Measurements from ENCODE around the gene SMOC2. TPM values are rescaled to one million over a fixed set of nuclear protein-coding genes. Genes with fewer than 3 reads are reported as not detected.
"Not testable (repeated sequence)": the region's sequence is repeated elsewhere in the genome, so short reads cannot be mapped to it uniquely, and the experiment has no call there.

Gene SMOC2
- total RNA-seq, 1 donor from 2014 or later = not detected

GRCh38 chr6:168537540-168537884 is 96.5 kb downstream of the SMOC2 start:
- Mint-ChIP-seq H3K27ac (ENCODE audit: unreplicated experiment) (no peak overlapping the region), H3K9me3 (ENCODE audit: unreplicated experiment) (no peaks in the 10 kb centered on the region), H3K4me3 (ENCODE audit: unreplicated experiment) (no peak overlapping the region), H3K27me3 (ENCODE audit: unreplicated experiment) (peaks cover 6% of the 10 kb centered on the region), H3K36me3 (ENCODE audit: low read depth, unreplicated experiment) (no peaks in the 10 kb centered on the region), H3K4me1 (ENCODE audit: unreplicated experiment) (peaks cover 11% of the 10 kb centered on the region)
- DNase-seq (ENCODE audit: low spot score) = no peak
- TF ChIP-seq, protein P1, sequence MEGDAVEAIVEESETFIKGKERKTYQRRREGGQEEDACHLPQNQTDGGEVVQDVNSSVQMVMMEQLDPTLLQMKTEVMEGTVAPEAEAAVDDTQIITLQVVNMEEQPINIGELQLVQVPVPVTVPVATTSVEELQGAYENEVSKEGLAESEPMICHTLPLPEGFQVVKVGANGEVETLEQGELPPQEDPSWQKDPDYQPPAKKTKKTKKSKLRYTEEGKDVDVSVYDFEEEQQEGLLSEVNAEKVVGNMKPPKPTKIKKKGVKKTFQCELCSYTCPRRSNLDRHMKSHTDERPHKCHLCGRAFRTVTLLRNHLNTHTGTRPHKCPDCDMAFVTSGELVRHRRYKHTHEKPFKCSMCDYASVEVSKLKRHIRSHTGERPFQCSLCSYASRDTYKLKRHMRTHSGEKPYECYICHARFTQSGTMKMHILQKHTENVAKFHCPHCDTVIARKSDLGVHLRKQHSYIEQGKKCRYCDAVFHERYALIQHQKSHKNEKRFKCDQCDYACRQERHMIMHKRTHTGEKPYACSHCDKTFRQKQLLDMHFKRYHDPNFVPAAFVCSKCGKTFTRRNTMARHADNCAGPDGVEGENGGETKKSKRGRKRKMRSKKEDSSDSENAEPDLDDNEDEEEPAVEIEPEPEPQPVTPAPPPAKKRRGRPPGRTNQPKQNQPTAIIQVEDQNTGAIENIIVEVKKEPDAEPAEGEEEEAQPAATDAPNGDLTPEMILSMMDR (IDR thresholded peaks at IDR 0.05; ENCODE audit: unreplicated experiment) = no peak

- not testable (repeated sequence) for H3K36me3 Mint-ChIP-seq (ENCODE audit: low read depth, unreplicated experiment); H3K27ac Mint-ChIP-seq (ENCODE audit: unreplicated experiment); H3K4me1 Mint-ChIP-seq (ENCODE audit: unreplicated experiment); DNase-seq (ENCODE audit: low spot score); H3K9me3 Mint-ChIP-seq (ENCODE audit: unreplicated experiment); H3K4me3 Mint-ChIP-seq (ENCODE audit: unreplicated experiment); H3K27me3 Mint-ChIP-seq (ENCODE audit: unreplicated experiment)
Measured at GRCh38 chr6:168538188-168538891, 97.4 kb downstream of the SMOC2 start.

- H3K4me1 Mint-ChIP-seq (ENCODE audit: unreplicated experiment) = peaks cover 5% of the 10 kb centered on the region
- peaks cover 6% of the 10 kb centered on the region for H3K27me3 Mint-ChIP-seq (ENCODE audit: unreplicated experiment)
- TF ChIP-seq, protein P1 (IDR thresholded peaks at IDR 0.05; ENCODE audit: unreplicated experiment) = no peak
- no peaks in the 10 kb centered on the region for H3K9me3 Mint-ChIP-seq (ENCODE audit: unreplicated experiment)
- peak overlapping the region; percentile 61 for H3K27ac Mint-ChIP-seq (ENCODE audit: unreplicated experiment)
- H3K36me3 Mint-ChIP-seq (ENCODE audit: low read depth, unreplicated experiment) = no peaks in the 10 kb centered on the region
- no peak overlapping the region for H3K4me3 Mint-ChIP-seq (ENCODE audit: unreplicated experiment)
- DNase-seq (ENCODE audit: low spot score) = no peak
Measured at GRCh38 chr6:168538892-168539811, 98.2 kb downstream of the SMOC2 start.

GRCh38 chr6:168540713-168541291 is 99.8 kb downstream of the SMOC2 start:
- peaks cover 4% of the 10 kb centered on the region for H3K27me3 Mint-ChIP-seq (ENCODE audit: unreplicated experiment)
- no peaks in the 10 kb centered on the region for H3K36me3 Mint-ChIP-seq (ENCODE audit: low read depth, unreplicated experiment)
- H3K27ac Mint-ChIP-seq (ENCODE audit: unreplicated experiment) = no peak overlapping the region
- no peak for DNase-seq (ENCODE audit: low spot score)
- no peaks in the 10 kb centered on the region for H3K9me3 Mint-ChIP-seq (ENCODE audit: unreplicated experiment)
- H3K4me1 Mint-ChIP-seq (ENCODE audit: unreplicated experiment) = peaks cover 5% of the 10 kb centered on the region
- H3K4me3 Mint-ChIP-seq (ENCODE audit: unreplicated experiment) = no peak overlapping the region
- TF ChIP-seq, protein P1 (IDR thresholded peaks at IDR 0.05; ENCODE audit: unreplicated experiment) = no peak

- Mint-ChIP-seq H3K4me3 (ENCODE audit: unreplicated experiment) (no peak overlapping the region), H3K9me3 (ENCODE audit: unreplicated experiment) (no peaks in the 10 kb centered on the region), H3K4me1 (ENCODE audit: unreplicated experiment) (peaks cover 5% of the 10 kb centered on the region), H3K36me3 (ENCODE audit: low read depth, unreplicated experiment) (no peaks in the 10 kb centered on the region), H3K27ac (ENCODE audit: unreplicated experiment) (no peak overlapping the region), H3K27me3 (ENCODE audit: unreplicated experiment) (peaks cover 4% of the 10 kb centered on the region)
- TF ChIP-seq, protein P1 (IDR thresholded peaks at IDR 0.05; ENCODE audit: unreplicated experiment) = no peak
- DNase-seq (ENCODE audit: low spot score) = no peak
Measured at GRCh38 chr6:168541307-168541706, 100.3 kb downstream of the SMOC2 start.
